Ovary (tissue), 3 donors: Measurements from ENCODE around the gene ARHGAP21.

Source experiments
- EP300 ChIP-seq: sonication (generic); formaldehyde crosslinking; IDR thresholded peaks from one replicate; pipeline ENCODE4 v1.6.1; 2017; ENCODE audit warnings: antibody characterized with exemption
- TF ChIP-seq, protein P1 (sequence below), 3 donors: fragments of 450-650 bp in 2 of 3; fragments of 200-600 bp in 1 of 3; IDR thresholded peaks; one replicate each; pipeline versions ENCODE4 v1.5.1 to v1.8.0; 2016 to 2022; ENCODE audit warnings: antibody characterized with exemption in 3 of 3, mild to moderate bottlenecking in 1 of 3
- donor health status: DM: no; HTN: no; CAD: no.

DNA sequence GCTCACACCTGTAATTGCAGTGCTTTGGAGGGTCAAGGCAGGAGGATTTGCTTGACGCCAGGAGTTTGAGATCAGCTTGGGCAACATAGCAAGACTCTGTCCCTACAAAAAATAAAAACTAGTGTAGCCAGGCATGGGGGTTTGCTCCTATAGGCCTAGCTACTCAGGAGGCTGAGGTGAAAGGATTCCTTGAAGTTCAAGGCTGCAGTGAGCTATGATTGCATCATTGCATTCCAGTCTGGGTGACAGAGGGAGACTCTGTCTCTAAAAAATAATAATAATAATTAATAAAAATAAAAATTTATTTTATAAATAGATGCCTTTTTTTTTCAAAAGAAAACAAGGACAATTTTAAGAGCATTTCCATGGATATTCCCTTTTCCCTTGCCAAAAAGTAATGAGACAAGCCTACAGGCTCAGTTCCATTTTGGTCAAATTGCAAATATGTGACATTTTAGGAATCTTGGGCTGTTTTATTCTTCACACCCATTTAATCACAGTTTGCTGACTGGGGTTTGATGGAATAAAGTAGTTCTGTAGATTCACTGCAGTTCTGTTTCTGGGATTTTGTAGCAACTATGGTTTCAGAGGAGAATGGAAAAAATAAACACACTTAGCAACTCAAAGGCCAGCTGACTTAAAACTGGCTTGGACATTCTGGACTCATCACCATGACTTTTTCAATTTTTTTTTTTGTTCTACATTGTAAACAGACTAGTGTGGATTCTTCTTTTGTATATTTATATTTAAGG lies 48.4 kb upstream of the ARHGAP21 start:
- TF ChIP-seq, protein P1, sequence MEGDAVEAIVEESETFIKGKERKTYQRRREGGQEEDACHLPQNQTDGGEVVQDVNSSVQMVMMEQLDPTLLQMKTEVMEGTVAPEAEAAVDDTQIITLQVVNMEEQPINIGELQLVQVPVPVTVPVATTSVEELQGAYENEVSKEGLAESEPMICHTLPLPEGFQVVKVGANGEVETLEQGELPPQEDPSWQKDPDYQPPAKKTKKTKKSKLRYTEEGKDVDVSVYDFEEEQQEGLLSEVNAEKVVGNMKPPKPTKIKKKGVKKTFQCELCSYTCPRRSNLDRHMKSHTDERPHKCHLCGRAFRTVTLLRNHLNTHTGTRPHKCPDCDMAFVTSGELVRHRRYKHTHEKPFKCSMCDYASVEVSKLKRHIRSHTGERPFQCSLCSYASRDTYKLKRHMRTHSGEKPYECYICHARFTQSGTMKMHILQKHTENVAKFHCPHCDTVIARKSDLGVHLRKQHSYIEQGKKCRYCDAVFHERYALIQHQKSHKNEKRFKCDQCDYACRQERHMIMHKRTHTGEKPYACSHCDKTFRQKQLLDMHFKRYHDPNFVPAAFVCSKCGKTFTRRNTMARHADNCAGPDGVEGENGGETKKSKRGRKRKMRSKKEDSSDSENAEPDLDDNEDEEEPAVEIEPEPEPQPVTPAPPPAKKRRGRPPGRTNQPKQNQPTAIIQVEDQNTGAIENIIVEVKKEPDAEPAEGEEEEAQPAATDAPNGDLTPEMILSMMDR (IDR thresholded peaks at IDR 0.05) = no peak
- TF ChIP-seq EP300 = no peak
